Astrocyte (in vitro differentiated cells and primary cell): ENCODE results near the gene MESP2. TPM values are rescaled to one million over a fixed set of nuclear protein-coding genes. Genes with fewer than 3 reads are reported as not detected.

Experiments
- DNase-seq: peaks from one replicate; pipeline ENCODE4 v3.0.0-alpha.2; 2010; ENCODE audit warnings: low read depth
- FAIRE-seq: peaks from 2 replicates; lab custom pipeline; 2011; peaks lifted over from hg19 to GRCh38; lab: Jason Lieb, UNC
- H2AFZ ChIP-seq: 2 replicates; pipeline ENCODE4 v1.6.0; 2012; ENCODE audit warnings: low read depth, low read length, inconsistent platforms
- H3K27ac ChIP-seq: 2 replicates; pipeline ENCODE4 v1.5.1; 2011; ENCODE audit warnings: low read depth, low read length, inconsistent platforms
- H3K27me3 ChIP-seq: 2 replicates; pipeline ENCODE4 v1.6.0; 2011; ENCODE audit warnings: low read length, inconsistent platforms; ENCODE audit not compliant: insufficient read depth
- H3K36me3 ChIP-seq: 2 replicates; pipeline ENCODE4 v1.5.1; 2011; ENCODE audit warnings: low read length, inconsistent platforms; ENCODE audit not compliant: insufficient read depth
- H3K4me1 ChIP-seq: 2 replicates; pipeline ENCODE4 v1.5.1; 2011; ENCODE audit warnings: low read length, inconsistent platforms; ENCODE audit not compliant: insufficient read depth
- H3K4me2 ChIP-seq: 2 replicates; pipeline ENCODE4 v1.6.0; 2012; ENCODE audit warnings: low read length, inconsistent platforms
- H3K4me3 ChIP-seq: 2 replicates; pipeline ENCODE4 v1.5.1; 2011; ENCODE audit warnings: low read depth, mild to moderate bottlenecking, low read length, inconsistent platforms; ENCODE audit not compliant: insufficient read depth
- H3K79me2 ChIP-seq: 2 replicates; pipeline ENCODE4 v1.6.0; 2012; ENCODE audit warnings: mild to moderate bottlenecking, low read length, inconsistent platforms; ENCODE audit not compliant: insufficient read depth
- H3K9ac ChIP-seq: 2 replicates; pipeline ENCODE4 v1.6.0; 2012; ENCODE audit warnings: mild to moderate bottlenecking, low read length, inconsistent platforms
- H3K9me3 ChIP-seq: 2 replicates; pipeline ENCODE4 v1.5.1; 2012; ENCODE audit warnings: low read depth, mild to moderate bottlenecking, low read length, inconsistent platforms; ENCODE audit not compliant: insufficient read depth
- H4K20me1 ChIP-seq: 2 replicates; pipeline ENCODE4 v1.6.0; 2012; ENCODE audit warnings: low read length, inconsistent platforms; ENCODE audit not compliant: insufficient read depth
- H3K27ac Mint-ChIP-seq: one replicate; pipeline ENCODE4 v1.8.0; 2021; ENCODE audit warnings: mild to moderate bottlenecking, mixed read lengths; ENCODE audit not compliant: unreplicated experiment
- H3K27me3 Mint-ChIP-seq: one replicate; pipeline ENCODE4 v1.8.0; 2021; ENCODE audit warnings: low read depth, mixed read lengths; ENCODE audit not compliant: unreplicated experiment
- H3K36me3 Mint-ChIP-seq: one replicate; pipeline ENCODE4 v1.8.0; 2021; ENCODE audit warnings: low read depth, mixed read lengths; ENCODE audit not compliant: unreplicated experiment
- H3K4me1 Mint-ChIP-seq: one replicate; pipeline ENCODE4 v1.8.0; 2021; ENCODE audit warnings: low read depth, mixed read lengths; ENCODE audit not compliant: unreplicated experiment
- H3K4me3 Mint-ChIP-seq: one replicate; pipeline ENCODE4 v1.8.0; 2021; ENCODE audit warnings: mild to moderate bottlenecking, moderate library complexity, mixed read lengths; ENCODE audit not compliant: unreplicated experiment
- H3K9me3 Mint-ChIP-seq: one replicate; pipeline ENCODE4 v1.8.0; 2021; ENCODE audit warnings: mild to moderate bottlenecking, mixed read lengths; ENCODE audit not compliant: unreplicated experiment
- EZH2 ChIP-seq: IDR thresholded peaks from 2 replicates; pipeline ENCODE4 v1.6.1; 2012; ENCODE audit warnings: mild to moderate bottlenecking, low read length, inconsistent platforms; ENCODE audit not compliant: insufficient read depth
- total RNA-seq: library from RNA; stranded (reverse); gene quantifications from 2 replicates; pipeline ENCODE4 v1.2.1, GENCODE V29; 2021
- TF ChIP-seq, protein P1 (sequence below): IDR thresholded peaks from 2 replicates; pipeline ENCODE4 v1.5.1; 2011; ENCODE audit warnings: low read depth, mild to moderate bottlenecking, inconsistent platforms, low read length, moderate library complexity; ENCODE audit not compliant: insufficient read depth

MESP2 gene
- total RNA-seq, 1 donor from 2014 or later, result not detected

DNA sequence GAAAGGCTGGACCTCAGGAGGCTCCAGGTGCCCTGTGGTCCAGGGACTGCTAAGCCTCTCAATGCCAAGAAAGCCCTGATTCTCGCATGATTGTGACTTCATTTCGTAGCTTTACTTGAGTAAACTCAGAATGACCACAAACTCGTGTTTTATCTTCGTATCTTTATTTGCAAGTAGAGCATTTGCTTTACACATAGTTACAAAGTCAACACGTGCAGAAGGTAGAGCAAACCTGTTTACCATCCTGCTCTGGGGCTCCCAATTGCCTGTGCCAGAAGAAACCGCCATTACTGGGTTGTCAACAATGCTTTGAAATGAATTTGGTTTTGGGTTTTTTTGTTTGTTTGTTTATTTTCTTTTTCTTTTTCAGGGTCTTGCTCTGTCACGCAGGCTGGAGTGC is 19.2 kb upstream of the MESP2 start:
- H3K4me3 Mint-ChIP-seq, result no peak overlapping the region
- Histone ChIP-seq H3K36me3 (no peaks in the 10 kb centered on the region), H3K27me3 (peaks cover 2% of the 10 kb centered on the region), H4K20me1 (no peaks in the 10 kb centered on the region), H3K4me2 (no peak overlapping the region), H3K79me2 (no peaks in the 10 kb centered on the region), H3K4me1 (no peaks in the 10 kb centered on the region), H3K9ac (no peak overlapping the region), H3K27ac (no peak overlapping the region), H3K4me3 (no peak overlapping the region), H3K9me3 (no peaks in the 10 kb centered on the region), H2AFZ (no peak overlapping the region)
- no peaks in the 10 kb centered on the region for H3K4me1 Mint-ChIP-seq
- DNase-seq (no peak), FAIRE-seq (no peak)
- H3K36me3 Mint-ChIP-seq, result no peaks in the 10 kb centered on the region
- H3K27me3 Mint-ChIP-seq, result peaks cover 40% of the 10 kb centered on the region
- H3K9me3 Mint-ChIP-seq, result no peaks in the 10 kb centered on the region
- H3K27ac Mint-ChIP-seq, result no peak overlapping the region
- TF ChIP-seq, protein P1, sequence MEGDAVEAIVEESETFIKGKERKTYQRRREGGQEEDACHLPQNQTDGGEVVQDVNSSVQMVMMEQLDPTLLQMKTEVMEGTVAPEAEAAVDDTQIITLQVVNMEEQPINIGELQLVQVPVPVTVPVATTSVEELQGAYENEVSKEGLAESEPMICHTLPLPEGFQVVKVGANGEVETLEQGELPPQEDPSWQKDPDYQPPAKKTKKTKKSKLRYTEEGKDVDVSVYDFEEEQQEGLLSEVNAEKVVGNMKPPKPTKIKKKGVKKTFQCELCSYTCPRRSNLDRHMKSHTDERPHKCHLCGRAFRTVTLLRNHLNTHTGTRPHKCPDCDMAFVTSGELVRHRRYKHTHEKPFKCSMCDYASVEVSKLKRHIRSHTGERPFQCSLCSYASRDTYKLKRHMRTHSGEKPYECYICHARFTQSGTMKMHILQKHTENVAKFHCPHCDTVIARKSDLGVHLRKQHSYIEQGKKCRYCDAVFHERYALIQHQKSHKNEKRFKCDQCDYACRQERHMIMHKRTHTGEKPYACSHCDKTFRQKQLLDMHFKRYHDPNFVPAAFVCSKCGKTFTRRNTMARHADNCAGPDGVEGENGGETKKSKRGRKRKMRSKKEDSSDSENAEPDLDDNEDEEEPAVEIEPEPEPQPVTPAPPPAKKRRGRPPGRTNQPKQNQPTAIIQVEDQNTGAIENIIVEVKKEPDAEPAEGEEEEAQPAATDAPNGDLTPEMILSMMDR, result no peak
- no peak for TF ChIP-seq EZH2

DNA sequence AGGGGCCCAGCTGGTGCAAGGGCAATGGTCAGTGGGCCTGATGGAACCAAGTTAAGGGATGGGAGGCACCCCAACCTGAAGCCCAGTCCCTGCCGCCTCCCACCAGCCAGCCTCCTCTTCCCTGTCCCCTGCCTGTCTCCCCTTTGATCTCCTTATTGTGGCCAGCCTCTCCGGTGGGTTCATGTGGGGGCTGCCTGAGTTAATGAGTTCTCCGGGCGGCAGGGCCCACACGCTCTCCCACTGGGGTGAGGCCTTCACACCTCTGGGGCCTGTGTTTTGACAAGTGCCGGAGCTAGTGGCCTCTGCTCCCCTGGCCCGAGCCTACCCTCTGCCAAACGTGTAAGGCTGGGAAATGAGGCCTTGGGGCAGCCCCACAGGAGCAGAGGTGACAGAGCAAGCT is 17.8 kb upstream of the MESP2 start:
- TF ChIP-seq, protein P1, result no peak
- Mint-ChIP-seq H3K27ac (no peak overlapping the region), H3K27me3 (peaks cover 32% of the 10 kb centered on the region), H3K9me3 (no peaks in the 10 kb centered on the region), H3K36me3 (no peaks in the 10 kb centered on the region), H3K4me3 (no peak overlapping the region), H3K4me1 (no peaks in the 10 kb centered on the region)
- no peak for DNase-seq
- Histone ChIP-seq H3K79me2 (no peaks in the 10 kb centered on the region), H3K4me2 (no peak overlapping the region), H3K9ac (no peak overlapping the region), H3K36me3 (no peaks in the 10 kb centered on the region), H4K20me1 (no peaks in the 10 kb centered on the region), H2AFZ (no peak overlapping the region), H3K27me3 (no peaks in the 10 kb centered on the region), H3K9me3 (no peaks in the 10 kb centered on the region), H3K27ac (no peak overlapping the region), H3K4me3 (no peak overlapping the region), H3K4me1 (no peaks in the 10 kb centered on the region)
- no peak for FAIRE-seq

- Mint-ChIP-seq H3K27me3 (peaks cover 27% of the 10 kb centered on the region), H3K4me3 (no peak overlapping the region), H3K36me3 (no peaks in the 10 kb centered on the region), H3K4me1 (no peaks in the 10 kb centered on the region), H3K9me3 (no peaks in the 10 kb centered on the region), H3K27ac (no peak overlapping the region)
- Histone ChIP-seq H3K9ac (no peak overlapping the region), H3K79me2 (no peaks in the 10 kb centered on the region), H2AFZ (no peak overlapping the region), H3K4me1 (no peaks in the 10 kb centered on the region), H3K27me3 (no peaks in the 10 kb centered on the region), H3K9me3 (no peaks in the 10 kb centered on the region), H3K4me3 (no peak overlapping the region), H3K4me2 (no peak overlapping the region), H3K36me3 (no peaks in the 10 kb centered on the region), H4K20me1 (no peaks in the 10 kb centered on the region), H3K27ac (no peak overlapping the region)
- FAIRE-seq (no peak), DNase-seq (no peak)
- TF ChIP-seq, protein P1, result no peak
- no peak for TF ChIP-seq EZH2
These were observed 17.2 kb upstream of the MESP2 start for GRCh38 chr15:89758981-89759380.
